Measurements from ENCODE around the gene FAM78B. TPM values are rescaled to one million over a fixed set of nuclear protein-coding genes. Genes with fewer than 3 reads are reported as not detected.

FAM78B gene
- total and polyA plus RNA-seq, 2 experiments from 2014 or later: 0.16 to 0.43 TPM

DNA sequence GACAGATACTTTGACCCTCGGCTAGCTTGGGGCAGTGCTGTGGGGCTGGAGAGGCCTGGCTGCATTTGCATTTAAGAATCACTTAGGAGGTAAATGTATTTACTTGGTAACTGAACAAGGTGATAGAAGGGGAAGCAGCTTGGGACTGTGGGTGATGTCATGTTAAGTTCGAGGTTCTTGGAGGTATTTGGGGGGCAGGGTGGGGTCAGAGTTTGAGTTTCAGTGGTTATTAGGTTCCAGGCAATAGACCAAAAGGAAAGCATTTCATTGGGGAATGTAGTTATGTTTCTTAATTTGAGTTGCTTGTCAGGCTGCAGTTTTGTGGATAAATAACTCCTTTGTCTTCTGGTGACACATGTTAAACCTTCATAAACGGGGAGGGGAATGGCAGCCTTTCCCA, 2.4 kb upstream of the FAM78B start:
- Histone ChIP-seq H3K4me1 (ENCODE audit: insufficient read depth) (no peaks in the 10 kb centered on the region), H3K9ac (no peak overlapping the region), H3K27me3 (replicated peaks; ENCODE audit: insufficient read depth) (peaks cover 16% of the 10 kb centered on the region), H3K4me2 (ENCODE audit: unreplicated experiment) (no peak overlapping the region), H3F3A (ENCODE audit: insufficient read depth) (no peaks in the 10 kb centered on the region), H2AFZ (no peak overlapping the region), H3K27ac (no peak overlapping the region), H4K20me1 (ENCODE audit: insufficient read depth) (no peaks in the 10 kb centered on the region), H3K79me2 (ENCODE audit: insufficient read depth) (no peaks in the 10 kb centered on the region), H3K9me3 (ENCODE audit: low read depth) (no peaks in the 10 kb centered on the region), H3K4me3 (no peak overlapping the region), H3K36me3 (ENCODE audit: low read depth) (no peaks in the 10 kb centered on the region), H3K9me2 (ENCODE audit: insufficient read depth) (no peaks in the 10 kb centered on the region)
- in situ Hi-C loops (cut with MboI): loop anchor here (25.0 kb wide), 1 partner anchor 457 kb away; no protein-coding TSS in a partner anchor
- 6 to 16% methylated on average over 3 of the region's 3 CpGs for whole genome bisulfite sequencing, 2 experiments (ENCODE audit: low coverage in 1 of 2, low lambda C conversion rate in 2 of 2, missing lambda C conversion rate in 2 of 2)
- no peak for TF ChIP-seq EZH2phosphoT487 (IDR thresholded peaks at IDR 0.05; ENCODE audit: insufficient read depth, low read depth)
- TF ChIP-seq EZH2 (IDR thresholded peaks at IDR 0.05; ENCODE audit: insufficient read depth, poor library complexity, severe bottlenecking): no peak
- no peak for DNase-seq

- Histone ChIP-seq H3K4me3 (peak overlapping the region; percentile 75), H2AFZ (peak overlapping the region; percentile 75; the same call in 1 of the 2 replicates), H3F3A (ENCODE audit: insufficient read depth) (no peaks in the 10 kb centered on the region), H3K9me3 (ENCODE audit: low read depth) (no peaks in the 10 kb centered on the region), H3K27ac (no peak overlapping the region), H3K9me2 (ENCODE audit: insufficient read depth) (no peaks in the 10 kb centered on the region), H3K79me2 (ENCODE audit: insufficient read depth) (no peaks in the 10 kb centered on the region), H3K9ac (no peak overlapping the region), H3K4me2 (ENCODE audit: unreplicated experiment) (peak overlapping the region; percentile 19), H3K4me1 (ENCODE audit: insufficient read depth) (no peaks in the 10 kb centered on the region), H3K36me3 (ENCODE audit: low read depth) (no peaks in the 10 kb centered on the region), H4K20me1 (ENCODE audit: insufficient read depth) (no peaks in the 10 kb centered on the region), H3K27me3 (replicated peaks; ENCODE audit: insufficient read depth) (peaks cover 30% of the 10 kb centered on the region)
- no peak for DNase-seq
- no peak for TF ChIP-seq EZH2phosphoT487 (IDR thresholded peaks at IDR 0.05; ENCODE audit: insufficient read depth, low read depth)
- 38 to 48% methylated on average over 5 of the region's 5 CpGs for WGBS, 2 experiments (ENCODE audit: low coverage in 1 of 2, low lambda C conversion rate in 2 of 2, missing lambda C conversion rate in 2 of 2)
- in situ Hi-C loops (cut with MboI): loop anchor here (25.0 kb wide), 1 partner anchor 455 kb away; no protein-coding TSS in a partner anchor
These were observed 748 bp upstream of the FAM78B start for GRCh38 chr1:166167572-166167925.

DNA sequence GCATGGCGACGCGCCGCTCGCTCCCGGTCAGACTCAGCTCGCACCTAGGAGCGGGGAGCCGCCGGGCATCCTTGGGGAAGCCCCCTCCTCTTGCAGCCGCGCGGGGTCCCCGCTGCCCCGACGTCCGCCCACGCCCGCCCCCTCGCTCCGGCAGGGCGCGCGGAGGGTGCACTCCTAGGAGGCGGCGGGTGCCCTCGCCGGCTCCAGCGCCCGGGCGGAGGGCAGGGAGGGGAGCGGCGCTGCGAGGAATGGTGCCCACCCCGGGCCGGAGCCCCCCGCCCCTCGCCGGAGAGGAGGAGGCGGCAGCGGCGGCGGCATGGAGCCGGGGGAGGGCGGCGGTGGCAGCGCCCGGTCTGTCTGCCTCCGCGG, 488 bp downstream of the FAM78B start:
- Histone ChIP-seq H3K4me3 (peak overlapping the region; percentile 75), H3K36me3 (ENCODE audit: low read depth) (no peaks in the 10 kb centered on the region), H3K79me2 (ENCODE audit: insufficient read depth) (no peaks in the 10 kb centered on the region), H3K4me1 (ENCODE audit: insufficient read depth) (no peaks in the 10 kb centered on the region), H3K4me2 (ENCODE audit: unreplicated experiment) (no peak overlapping the region), H2AFZ (peak overlapping the region; percentile 75; the same call in 1 of the 2 replicates), H3K9me3 (ENCODE audit: low read depth) (no peaks in the 10 kb centered on the region), H3K9me2 (ENCODE audit: insufficient read depth) (no peaks in the 10 kb centered on the region), H3F3A (ENCODE audit: insufficient read depth) (no peaks in the 10 kb centered on the region), H3K9ac (no peak overlapping the region), H4K20me1 (ENCODE audit: insufficient read depth) (no peaks in the 10 kb centered on the region), H3K27me3 (replicated peaks; ENCODE audit: insufficient read depth) (peaks cover 35% of the 10 kb centered on the region), H3K27ac (no peak overlapping the region)
- in situ Hi-C loops (cut with MboI): loop anchor here (25.0 kb wide), 1 partner anchor 454 kb away; no protein-coding TSS in a partner anchor
- WGBS, 2 experiments (ENCODE audit: low coverage in 1 of 2, low lambda C conversion rate in 2 of 2, missing lambda C conversion rate in 2 of 2): 0 to 2% methylated on average over 2 to 27 of the region's 50 CpGs
- TF ChIP-seq EZH2 (IDR thresholded peaks at IDR 0.05; ENCODE audit: insufficient read depth, poor library complexity, severe bottlenecking) (no peak), EZH2phosphoT487 (IDR thresholded peaks at IDR 0.05; ENCODE audit: insufficient read depth, low read depth) (no peak)
- DNase-seq: no peak

DNA sequence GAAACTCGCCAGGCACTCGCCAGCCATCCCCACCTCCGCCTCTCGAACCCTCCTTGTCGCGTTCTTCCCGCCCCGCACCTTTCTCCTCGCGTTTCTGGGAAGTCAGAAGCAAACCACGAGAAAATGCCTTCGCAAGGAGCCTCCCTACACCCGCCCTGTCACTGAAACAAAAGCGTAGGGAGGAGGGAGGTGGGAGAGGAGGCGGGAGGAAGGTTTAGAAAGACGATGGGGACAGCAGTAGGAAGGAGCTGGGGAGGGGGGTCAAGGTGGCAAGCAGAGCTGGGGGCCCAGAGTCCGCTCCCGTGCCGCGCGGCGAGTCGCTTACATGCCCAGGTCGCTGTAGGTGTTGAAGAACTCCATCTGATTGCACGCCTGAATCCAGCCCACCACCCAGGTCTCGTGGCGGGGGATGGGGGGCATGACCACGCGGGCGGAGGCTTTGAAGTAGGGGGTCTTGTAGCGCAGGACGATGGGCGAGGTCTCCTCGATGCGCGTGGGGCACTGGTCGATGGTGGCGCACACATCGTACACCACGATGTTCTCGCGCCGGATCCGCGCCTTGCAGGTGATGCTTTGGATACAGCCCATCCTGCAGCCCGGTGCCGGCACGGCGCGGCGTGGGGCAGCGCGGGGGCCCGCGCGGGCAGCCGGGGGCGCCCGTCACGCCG, 1.0 kb downstream of the FAM78B start:
- no peak overlapping the region for H3K9ac ChIP-seq
- H3K36me3 ChIP-seq (ENCODE audit: low read depth): no peaks in the 10 kb centered on the region
- no peaks in the 10 kb centered on the region for H4K20me1 ChIP-seq (ENCODE audit: insufficient read depth)
- no peak overlapping the region for H2AFZ ChIP-seq
- peaks cover 35% of the 10 kb centered on the region for H3K27me3 ChIP-seq (replicated peaks; ENCODE audit: insufficient read depth)
- H3K4me3 ChIP-seq: no peak overlapping the region; the same call in 1 of the 2 replicates
- no peak overlapping the region for H3K4me2 ChIP-seq (ENCODE audit: unreplicated experiment)
- no peaks in the 10 kb centered on the region for H3F3A ChIP-seq (ENCODE audit: insufficient read depth)
- H3K9me3 ChIP-seq (ENCODE audit: low read depth): no peaks in the 10 kb centered on the region
- no peaks in the 10 kb centered on the region for H3K79me2 ChIP-seq (ENCODE audit: insufficient read depth)
- peak; percentile 6 for DNase-seq
- no peaks in the 10 kb centered on the region for H3K4me1 ChIP-seq (ENCODE audit: insufficient read depth)
- H3K9me2 ChIP-seq (ENCODE audit: insufficient read depth): no peaks in the 10 kb centered on the region
- no peak for TF ChIP-seq EZH2phosphoT487 (IDR thresholded peaks at IDR 0.05; ENCODE audit: insufficient read depth, low read depth)
- no peak for TF ChIP-seq EZH2 (IDR thresholded peaks at IDR 0.05; ENCODE audit: insufficient read depth, poor library complexity, severe bottlenecking)
- no peak overlapping the region for H3K27ac ChIP-seq
- in situ Hi-C loops (cut with MboI): loop anchor here (25.0 kb wide), 1 partner anchor 453 kb away; no protein-coding TSS in a partner anchor
- WGBS, 2 experiments (ENCODE audit: low coverage in 1 of 2, low lambda C conversion rate in 2 of 2, missing lambda C conversion rate in 2 of 2): 0 to 2% methylated on average over 32 to 58 of the region's 61 CpGs
